Mononuclear cell (primary cell): ENCODE measurements around the gene SLC34A3. TPM values are rescaled to one million over a fixed set of nuclear protein-coding genes. Genes with fewer than 3 reads are reported as not detected.

Experiments used
- H3K27me3 ChIP-seq: 2 replicates; pipeline ENCODE4 v1.6.0; 2011; ENCODE audit warnings: low read length, control low read depth; ENCODE audit not compliant: insufficient read depth
- H3K4me1 ChIP-seq: 2 replicates; pipeline ENCODE4 v1.5.1; 2011; ENCODE audit warnings: mild to moderate bottlenecking, low read length, control low read depth; ENCODE audit not compliant: insufficient read depth
- H3K4me3 ChIP-seq: 2 replicates; pipeline ENCODE4 v1.5.1; 2011; ENCODE audit warnings: mild to moderate bottlenecking, low read length, moderate library complexity
- H3K9me3 ChIP-seq: 2 replicates; pipeline ENCODE4 v1.5.1; 2011; ENCODE audit warnings: low read depth, mild to moderate bottlenecking, control low read depth, low read length
- total RNA-seq: library from RNA; depleted of rRNA; stranded (reverse); fragments of >200 nt; gene quantifications from one replicate; pipeline ENCODE4 v1.2.3, GENCODE V29; 2012

Gene SLC34A3
- total RNA-seq = not detected

DNA sequence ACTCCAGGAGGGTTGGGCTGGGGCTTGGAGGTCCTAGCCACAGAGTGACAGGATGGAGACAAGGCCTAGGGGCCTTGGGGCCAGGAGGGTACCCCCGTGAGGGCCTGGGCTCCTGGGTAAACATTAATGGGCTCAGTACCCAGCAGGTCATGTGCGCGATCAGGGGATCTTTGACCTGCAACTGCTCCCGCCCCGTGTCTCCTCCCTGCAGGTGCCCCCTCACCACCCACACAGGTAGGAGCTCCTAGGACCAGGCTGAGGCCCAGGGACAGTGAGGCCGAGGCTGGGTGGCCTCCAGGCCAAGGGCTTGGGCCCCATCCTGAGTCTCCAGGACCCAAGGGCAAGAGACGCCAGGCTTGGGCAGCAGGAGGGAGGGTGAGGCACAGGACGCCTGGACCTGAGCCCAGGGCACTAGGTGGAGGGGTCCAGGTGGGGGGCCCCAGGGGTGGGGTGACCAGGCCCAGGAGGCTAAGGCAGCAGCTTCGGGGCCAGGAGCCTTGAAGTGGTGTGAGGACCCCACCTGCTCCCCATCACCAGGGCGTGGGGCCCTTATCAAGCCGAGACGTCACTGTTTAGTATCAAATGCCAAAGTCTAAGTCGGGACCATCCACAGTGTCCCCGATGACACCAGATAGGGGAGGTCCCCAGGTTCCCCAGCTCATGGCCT lies at the start of gene SLC34A3:
Gene SLC34A3, plus strand, starts transcription at position 197 of the 667 bp plus-strand sequence. CDS start 802 bp downstream, outside the sequence.
- no peaks in the 10 kb centered on the region for H3K27me3 ChIP-seq
- H3K9me3 ChIP-seq = no peaks in the 10 kb centered on the region
- no peak within 1 kb of the TSS for H3K4me3 ChIP-seq
- peaks cover 4% of the 10 kb centered on the region for H3K4me1 ChIP-seq

DNA sequence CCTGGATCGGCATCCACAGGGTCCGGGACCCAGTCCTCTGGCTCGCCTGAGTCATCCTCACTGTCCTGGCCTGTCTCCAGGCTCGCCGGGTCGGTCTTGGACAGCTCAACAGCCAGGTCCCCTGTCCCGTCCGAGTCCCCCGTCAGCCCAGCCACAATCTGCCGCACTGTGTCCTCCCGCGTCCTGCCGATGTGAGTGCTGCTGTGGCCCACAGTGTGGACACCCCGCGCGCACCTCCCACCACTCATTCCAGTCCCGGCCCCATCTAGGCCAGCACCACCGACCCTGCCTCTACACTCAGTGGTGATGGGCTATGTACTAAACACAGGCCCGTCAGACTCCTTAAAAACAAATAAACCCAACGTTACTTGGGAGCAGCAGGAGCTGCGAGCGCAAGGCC lies 49.0 kb upstream of the SLC34A3 start:
- Histone ChIP-seq H3K4me3 (no peak overlapping the region), H3K4me1 (peaks cover 10% of the 10 kb centered on the region), H3K27me3 (no peaks in the 10 kb centered on the region), H3K9me3 (no peaks in the 10 kb centered on the region)

DNA sequence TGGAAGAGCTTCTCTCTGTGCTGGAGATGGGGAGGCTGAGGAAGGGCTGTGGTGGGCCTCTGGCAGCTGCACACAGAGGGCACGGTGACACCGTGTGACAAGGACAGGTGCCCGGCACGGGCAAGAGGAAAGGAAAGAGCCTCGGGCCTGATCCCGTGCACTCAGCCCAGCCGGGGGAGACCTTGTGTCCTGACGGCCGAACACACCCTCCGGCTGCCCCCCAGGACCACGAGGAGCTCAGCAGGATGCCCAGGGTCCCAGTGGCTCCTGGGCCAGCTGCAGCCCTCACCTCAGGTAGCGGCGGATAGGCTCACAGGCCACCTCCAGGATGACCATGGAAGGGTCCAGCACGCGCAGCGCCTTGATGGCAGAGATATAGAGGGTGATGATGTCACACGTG lies 47.9 kb upstream of the SLC34A3 start:
- H3K9me3 ChIP-seq = no peaks in the 10 kb centered on the region
- H3K4me1 ChIP-seq = peaks cover 21% of the 10 kb centered on the region
- H3K4me3 ChIP-seq = no peak overlapping the region
- H3K27me3 ChIP-seq = no peaks in the 10 kb centered on the region

DNA sequence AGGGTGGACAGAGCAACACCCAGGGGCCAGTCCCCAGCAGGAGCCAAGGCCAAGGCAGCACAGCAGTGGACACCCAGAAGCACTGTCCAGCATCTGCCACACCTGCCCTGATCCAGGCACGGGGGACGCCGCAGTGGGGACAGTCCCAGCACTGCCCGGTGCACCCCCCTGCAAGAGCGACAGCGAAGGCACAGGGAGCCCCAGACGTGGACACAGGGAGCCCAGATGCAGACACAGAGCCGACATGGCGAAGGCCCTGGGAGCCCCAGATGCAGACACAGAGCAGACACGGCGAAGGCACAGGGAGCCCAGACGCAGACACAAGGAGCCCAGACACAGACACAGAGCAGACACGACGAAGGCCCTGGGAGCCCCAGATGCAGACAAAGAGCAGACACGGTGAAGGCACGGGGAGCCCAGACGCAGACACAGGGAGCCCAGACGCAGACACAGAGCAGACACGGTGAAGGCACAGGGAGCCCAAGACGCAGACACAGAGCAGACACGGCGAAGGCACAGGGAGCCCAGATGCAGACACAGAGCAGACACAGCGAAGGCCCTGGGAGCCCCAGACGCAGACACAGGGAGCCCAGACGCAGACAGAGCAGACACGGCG lies 46.6 kb upstream of the SLC34A3 start:
- Histone ChIP-seq H3K4me1 (peaks cover 26% of the 10 kb centered on the region), H3K27me3 (no peaks in the 10 kb centered on the region), H3K4me3 (no peak overlapping the region), H3K9me3 (no peaks in the 10 kb centered on the region)

DNA sequence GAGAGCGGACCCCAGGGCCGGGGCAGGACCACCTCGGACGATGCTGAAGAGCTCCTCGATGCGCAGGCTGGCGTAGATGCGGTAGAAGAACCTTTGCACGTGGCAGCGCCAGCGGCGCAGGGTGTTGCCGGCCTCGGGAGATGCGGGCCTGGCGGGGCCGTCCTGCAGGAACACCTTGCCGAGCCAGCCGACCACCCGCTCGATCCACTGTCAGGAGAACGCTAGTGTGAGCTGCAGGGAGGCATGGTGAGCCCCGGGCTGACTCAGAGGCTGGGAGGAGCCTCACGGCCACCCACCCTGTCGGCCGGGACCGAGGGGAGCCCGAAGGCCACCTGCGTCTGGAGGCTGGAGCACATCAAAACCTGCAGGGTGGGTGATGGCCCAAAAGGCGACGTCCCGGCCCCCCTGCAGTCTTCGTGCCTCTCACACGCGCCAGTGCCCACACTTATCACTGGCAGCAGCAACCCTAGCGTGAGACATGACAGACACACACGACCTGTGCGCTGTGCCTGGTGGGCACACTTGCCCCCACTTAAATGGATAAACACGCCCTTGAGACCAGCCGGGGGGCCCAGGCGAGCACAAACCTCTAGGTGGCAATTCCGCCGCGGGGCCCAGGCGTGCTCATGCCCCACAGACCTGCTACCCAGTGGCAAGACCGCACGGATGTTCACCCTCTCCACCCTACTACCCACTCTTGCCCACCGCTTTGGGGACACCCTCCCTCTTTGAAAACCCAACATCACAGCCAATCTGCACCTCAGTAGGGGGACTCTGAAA lies 45.6 kb upstream of the SLC34A3 start:
- Histone ChIP-seq H3K4me1 (peaks cover 36% of the 10 kb centered on the region), H3K4me3 (no peak overlapping the region), H3K9me3 (no peaks in the 10 kb centered on the region), H3K27me3 (no peaks in the 10 kb centered on the region)

DNA sequence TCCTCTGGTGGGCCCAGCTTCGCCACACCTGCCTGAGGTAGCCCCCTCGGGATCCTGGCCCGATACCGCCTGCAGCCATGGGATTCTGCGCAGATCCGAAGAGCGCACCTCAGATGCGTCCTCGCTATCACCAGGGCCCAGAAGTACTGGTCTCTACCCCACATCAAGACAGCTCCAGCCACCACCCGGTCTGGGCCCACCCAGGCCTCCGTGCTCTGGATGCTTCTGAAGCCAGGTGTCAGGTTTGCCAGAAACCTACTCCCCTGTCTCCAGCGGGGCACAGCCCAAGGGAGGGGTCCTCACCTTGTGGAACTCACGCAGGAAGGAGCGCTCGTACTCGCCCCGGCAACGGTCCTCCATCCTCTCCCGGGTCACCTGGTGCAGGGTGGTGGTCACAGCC lies 44.8 kb upstream of the SLC34A3 start:
- no peaks in the 10 kb centered on the region for H3K27me3 ChIP-seq
- no peaks in the 10 kb centered on the region for H3K9me3 ChIP-seq
- peaks cover 38% of the 10 kb centered on the region for H3K4me1 ChIP-seq
- H3K4me3 ChIP-seq = no peak overlapping the region

DNA sequence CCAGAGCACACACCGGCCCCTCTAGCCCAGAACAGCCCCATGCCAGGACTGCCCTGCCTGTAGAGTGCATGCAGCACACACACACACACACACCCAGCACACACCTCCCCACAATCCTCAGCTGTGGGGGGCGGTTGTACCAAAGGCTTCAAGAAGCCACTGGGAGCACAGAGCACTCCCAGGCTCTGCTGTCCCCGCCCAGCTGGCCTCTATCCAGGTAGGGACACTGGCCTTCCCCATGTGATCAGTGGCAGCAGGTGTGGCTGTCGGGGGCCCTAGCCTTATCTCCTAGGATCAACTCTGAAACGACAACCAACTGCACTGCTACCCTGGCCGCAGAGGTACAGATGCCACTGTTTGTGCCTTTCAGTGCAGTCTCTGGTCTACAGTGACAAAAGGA lies 44.3 kb upstream of the SLC34A3 start:
- Histone ChIP-seq H3K27me3 (no peaks in the 10 kb centered on the region), H3K9me3 (no peaks in the 10 kb centered on the region), H3K4me1 (peaks cover 38% of the 10 kb centered on the region), H3K4me3 (no peak overlapping the region)

DNA sequence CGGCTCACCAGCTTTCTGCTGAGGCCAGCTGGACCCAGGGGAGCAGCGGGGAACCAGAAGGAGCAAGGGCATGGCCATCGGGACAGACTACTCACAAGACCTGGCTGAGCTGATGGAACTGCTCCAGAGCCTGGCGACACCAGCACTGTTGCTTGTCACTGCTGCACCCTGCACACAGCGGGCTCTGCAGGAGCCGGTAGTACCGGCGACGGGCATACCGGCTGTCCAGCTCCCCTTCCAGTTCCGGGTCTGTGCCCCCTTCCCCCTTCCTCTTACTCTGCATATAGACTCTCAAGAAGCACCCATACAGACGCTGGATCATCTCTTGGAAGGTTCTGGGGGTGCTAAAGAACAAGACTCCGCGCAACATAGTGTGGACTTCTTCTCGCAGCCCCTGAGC lies 43.3 kb upstream of the SLC34A3 start:
- H3K27me3 ChIP-seq = no peaks in the 10 kb centered on the region
- H3K4me1 ChIP-seq = peaks cover 38% of the 10 kb centered on the region
- H3K4me3 ChIP-seq = peak overlapping the region; percentile 94
- H3K9me3 ChIP-seq = no peaks in the 10 kb centered on the region

DNA sequence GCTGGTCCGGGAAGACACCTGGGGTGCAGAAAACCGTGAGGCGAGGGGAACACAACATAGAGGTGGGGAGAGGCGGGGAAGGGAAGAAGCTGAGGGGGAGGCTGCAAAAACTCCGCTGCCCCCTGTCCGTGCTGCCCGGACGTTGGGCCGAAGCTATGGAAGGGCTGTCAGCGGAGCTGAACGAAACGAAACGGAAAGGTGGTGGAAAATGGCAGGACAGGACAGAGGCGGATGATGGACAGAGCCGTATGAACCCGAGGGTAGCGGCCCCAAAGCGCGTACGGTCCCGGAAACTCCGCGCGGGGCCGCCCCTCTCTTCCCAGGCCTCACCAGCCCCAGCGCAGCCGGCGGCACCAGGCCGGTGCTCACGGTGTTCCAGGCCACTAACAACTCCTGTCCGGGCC lies 42.6 kb upstream of the SLC34A3 start:
- peaks cover 38% of the 10 kb centered on the region for H3K4me1 ChIP-seq
- H3K4me3 ChIP-seq = peak overlapping the region; percentile 94

DNA sequence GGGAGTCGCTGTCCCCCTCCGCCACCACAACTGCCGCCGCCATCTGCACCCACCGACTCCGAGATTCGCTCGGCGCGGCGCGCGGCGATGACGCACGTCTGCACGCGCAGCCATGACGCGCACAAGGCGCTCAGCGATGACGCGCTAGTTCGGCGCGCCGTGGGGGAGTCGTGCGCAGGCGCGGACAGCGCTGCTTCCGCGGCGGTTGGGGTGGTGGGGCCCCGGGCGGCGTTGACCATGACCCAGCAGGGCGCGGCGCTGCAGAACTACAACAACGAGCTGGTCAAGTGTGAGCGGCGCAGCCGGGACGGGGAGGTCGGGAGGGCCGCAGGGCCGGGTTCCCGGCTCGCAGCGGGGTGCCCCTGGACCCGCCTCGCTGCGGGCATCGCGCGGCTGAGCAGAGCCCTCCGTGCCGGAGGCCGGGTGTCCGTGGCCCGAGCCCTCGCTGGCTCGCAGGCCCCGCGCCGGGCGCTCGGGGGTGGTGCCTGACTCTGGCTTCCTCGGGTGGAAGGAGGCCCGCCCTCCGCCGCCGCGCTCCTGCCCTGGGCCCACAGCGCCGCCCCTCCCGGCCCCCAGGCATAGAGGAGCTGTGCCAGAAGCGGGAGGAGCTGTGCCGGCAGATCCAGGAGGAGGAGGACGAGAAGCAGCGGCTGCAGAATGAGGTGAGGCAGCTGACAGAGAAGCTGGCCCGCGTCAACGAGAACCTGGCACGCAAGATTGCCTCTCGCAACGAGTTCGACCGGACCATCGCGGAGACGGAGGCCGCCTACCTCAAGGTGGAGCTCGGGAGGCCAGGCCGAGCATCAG lies 42.0 kb upstream of the SLC34A3 start, which contains the start of the genes ANAPC2 and SSNA1:
Gene ANAPC2, minus strand, starts transcription at position 71 of the 807 bp plus-strand sequence. Its CDS starts 28 bp downstream, at position 43.
Gene SSNA1, plus strand, starts transcription at position 187 of the 807 bp plus-strand sequence. Its CDS starts 51 bp downstream, at position 238.
- Histone ChIP-seq H3K9me3 (no peaks in the 10 kb centered on the region), H3K4me3 (peak within 1 kb of the TSS; percentile 94), H3K27me3 (no peaks in the 10 kb centered on the region), H3K4me1 (peaks cover 38% of the 10 kb centered on the region)

More for the DNA sequence above, 42.6 kb upstream of the SLC34A3 start:
- Histone ChIP-seq H3K27me3 (no peaks in the 10 kb centered on the region), H3K9me3 (no peaks in the 10 kb centered on the region)

DNA sequence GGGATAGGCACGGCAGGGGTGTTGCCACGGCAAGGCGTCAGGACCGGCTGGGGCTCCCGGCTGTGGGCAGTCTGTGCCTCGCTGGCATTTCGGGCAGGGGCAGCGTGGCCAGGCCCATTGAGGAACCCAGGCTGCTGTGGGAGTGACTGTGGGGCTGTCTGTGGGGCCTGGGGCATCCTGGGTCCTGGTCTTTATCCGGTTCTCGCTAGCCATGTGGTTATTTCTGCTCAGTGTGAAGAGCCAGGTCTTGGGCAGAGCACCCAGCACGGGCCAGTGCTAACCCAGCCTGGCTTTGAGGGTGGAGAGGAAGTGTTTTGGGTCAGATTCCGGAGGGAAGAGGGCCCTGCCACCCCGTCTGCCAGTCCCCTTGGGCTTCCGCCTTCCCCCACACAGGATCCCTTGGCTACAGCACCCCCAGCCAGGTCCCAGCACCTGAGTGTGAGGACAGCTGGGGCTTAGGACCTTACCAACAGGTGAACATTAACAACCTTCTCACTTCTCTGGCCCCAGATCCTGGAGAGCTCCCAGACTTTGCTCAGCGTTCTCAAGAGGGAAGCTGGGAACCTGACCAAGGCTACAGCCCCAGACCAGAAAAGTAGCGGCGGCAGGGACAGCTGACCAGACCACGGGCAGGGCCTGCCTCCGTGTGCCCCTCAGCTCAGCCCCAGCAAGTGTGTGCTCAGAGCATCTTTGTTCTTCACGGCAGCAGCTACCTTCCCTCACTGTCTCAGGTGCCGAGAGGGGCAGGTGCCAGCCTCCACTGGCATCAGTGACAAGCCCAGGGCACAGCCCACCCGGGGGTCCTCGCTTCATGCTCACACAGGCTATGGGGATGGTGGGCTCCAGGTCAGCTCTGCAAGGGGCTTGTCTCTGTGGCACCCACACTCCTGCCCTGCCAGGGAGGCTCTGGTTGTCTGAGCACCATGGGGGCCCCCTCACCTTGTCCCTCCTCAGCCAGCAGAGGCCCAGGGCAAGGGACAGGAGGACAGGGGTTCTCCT lies 41.1 kb upstream of the SLC34A3 start:
- Histone ChIP-seq H3K9me3 (no peaks in the 10 kb centered on the region), H3K4me1 (peaks cover 38% of the 10 kb centered on the region), H3K27me3 (no peaks in the 10 kb centered on the region), H3K4me3 (peak overlapping the region; percentile 94)

DNA sequence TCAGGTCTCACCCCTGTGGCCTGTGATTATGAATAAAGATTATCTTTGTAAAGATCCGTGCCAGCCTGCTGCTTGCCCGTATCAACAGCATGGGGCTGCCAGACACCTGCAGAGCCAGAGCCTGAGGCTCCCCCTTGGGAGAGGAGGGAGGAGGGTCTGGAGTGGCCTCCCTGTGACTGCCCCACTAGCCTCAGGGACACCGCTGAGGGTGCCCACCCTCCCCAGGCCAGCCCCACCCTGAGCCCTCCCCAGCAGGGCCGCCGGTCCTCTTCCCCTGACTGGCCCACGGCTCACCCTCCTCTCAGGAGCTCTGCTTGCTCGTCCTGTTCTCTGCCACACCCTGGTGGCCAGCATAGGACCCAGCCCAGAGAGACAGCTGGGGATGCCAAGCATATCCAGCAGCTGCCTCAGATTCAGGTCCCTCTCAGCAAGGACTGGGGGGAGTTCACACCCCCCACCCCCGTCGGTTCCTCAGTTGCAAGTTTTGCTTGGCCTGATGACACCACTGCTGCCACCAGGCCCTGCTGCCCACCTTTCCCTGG lies 40.3 kb upstream of the SLC34A3 start:
- Histone ChIP-seq H3K27me3 (no peaks in the 10 kb centered on the region), H3K4me1 (peaks cover 38% of the 10 kb centered on the region), H3K9me3 (no peaks in the 10 kb centered on the region), H3K4me3 (no peak overlapping the region)

DNA sequence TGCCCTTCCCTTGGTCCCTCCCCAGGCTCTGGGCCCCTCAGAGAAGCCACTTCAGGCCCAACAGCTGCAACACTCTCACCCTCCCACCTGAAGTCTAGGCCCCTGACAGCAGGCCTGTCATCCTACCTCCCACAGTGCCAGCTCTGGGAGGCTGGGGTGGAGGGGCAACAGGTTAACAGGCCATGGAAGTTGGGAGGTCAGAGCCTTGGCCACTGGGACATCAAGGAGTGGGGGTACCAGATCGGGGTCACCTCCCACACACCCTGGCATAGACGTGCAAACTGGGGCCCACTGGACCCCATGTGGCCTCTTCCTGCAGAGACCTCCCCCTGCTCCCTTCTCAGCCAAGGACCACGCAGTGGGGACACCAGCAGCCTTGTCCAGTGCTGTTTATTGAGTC lies 39.5 kb upstream of the SLC34A3 start:
- peaks cover 33% of the 10 kb centered on the region for H3K4me1 ChIP-seq
- no peak overlapping the region for H3K4me3 ChIP-seq
- no peaks in the 10 kb centered on the region for H3K9me3 ChIP-seq
- no peaks in the 10 kb centered on the region for H3K27me3 ChIP-seq
